Ovary (tissue), 3 donors: ENCODE data around the gene COL26A1.

Experiments
- EP300 ChIP-seq: sonication (generic); formaldehyde crosslinking; IDR thresholded peaks from one replicate; pipeline ENCODE4 v1.6.1; 2017; ENCODE audit warnings: antibody characterized with exemption
- TF ChIP-seq, protein P1 (sequence below), 3 donors: fragments of 450-650 bp in 2 of 3; fragments of 200-600 bp in 1 of 3; IDR thresholded peaks; one replicate each; pipeline versions ENCODE4 v1.5.1 to v1.8.0; 2016 to 2022; ENCODE audit warnings: antibody characterized with exemption in 3 of 3, mild to moderate bottlenecking in 1 of 3
- donor health status: DM: no; HTN: no; CAD: no.

DNA sequence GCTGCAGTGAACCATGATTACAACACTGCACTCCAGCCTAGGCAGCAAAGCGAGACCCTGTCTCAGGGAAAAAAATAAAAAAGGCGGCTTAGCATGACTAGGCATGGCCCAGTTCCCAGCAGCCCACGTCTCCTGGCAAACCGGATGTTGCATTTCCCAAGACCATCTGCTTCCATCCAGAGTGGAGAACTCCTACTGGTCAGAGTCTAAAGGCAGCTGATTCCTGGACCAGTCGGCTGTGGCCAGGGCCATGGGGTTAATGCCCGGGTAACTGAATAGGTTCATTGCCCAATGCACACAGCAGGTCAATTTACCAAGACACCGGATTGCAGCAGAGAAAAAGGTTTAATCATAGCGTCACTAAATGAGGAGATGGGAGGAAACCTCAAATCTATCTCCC is 133.3 kb downstream of the COL26A1 start:
- TF ChIP-seq EP300, result no peak
- TF ChIP-seq, protein P1, sequence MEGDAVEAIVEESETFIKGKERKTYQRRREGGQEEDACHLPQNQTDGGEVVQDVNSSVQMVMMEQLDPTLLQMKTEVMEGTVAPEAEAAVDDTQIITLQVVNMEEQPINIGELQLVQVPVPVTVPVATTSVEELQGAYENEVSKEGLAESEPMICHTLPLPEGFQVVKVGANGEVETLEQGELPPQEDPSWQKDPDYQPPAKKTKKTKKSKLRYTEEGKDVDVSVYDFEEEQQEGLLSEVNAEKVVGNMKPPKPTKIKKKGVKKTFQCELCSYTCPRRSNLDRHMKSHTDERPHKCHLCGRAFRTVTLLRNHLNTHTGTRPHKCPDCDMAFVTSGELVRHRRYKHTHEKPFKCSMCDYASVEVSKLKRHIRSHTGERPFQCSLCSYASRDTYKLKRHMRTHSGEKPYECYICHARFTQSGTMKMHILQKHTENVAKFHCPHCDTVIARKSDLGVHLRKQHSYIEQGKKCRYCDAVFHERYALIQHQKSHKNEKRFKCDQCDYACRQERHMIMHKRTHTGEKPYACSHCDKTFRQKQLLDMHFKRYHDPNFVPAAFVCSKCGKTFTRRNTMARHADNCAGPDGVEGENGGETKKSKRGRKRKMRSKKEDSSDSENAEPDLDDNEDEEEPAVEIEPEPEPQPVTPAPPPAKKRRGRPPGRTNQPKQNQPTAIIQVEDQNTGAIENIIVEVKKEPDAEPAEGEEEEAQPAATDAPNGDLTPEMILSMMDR (IDR thresholded peaks at IDR 0.05), result no peak
